8988T (cell line): Measurements from ENCODE around the gene GALNT16.
"Not testable (repeated sequence)": the region's sequence is repeated elsewhere in the genome, so short reads cannot be mapped to it uniquely, and the experiment has no call there.

Experiments
- DNase-seq: peaks from one replicate; pipeline ENCODE4 v3.0.0; 2011

GALNT16 gene

GRCh38 chr14:69368381-69368780 lies 108.4 kb downstream of the GALNT16 start:
- no peak for DNase-seq

GRCh38 chr14:69370061-69370460 lies 110.1 kb downstream of the GALNT16 start:
- no peak for DNase-seq

- no peak for DNase-seq
These were observed 112.2 kb downstream of the GALNT16 start for GRCh38 chr14:69372146-69372545.

GRCh38 chr14:69373104-69373503 lies 113.1 kb downstream of the GALNT16 start:
- no peak for DNase-seq

GRCh38 chr14:69374235-69374634 lies 114.3 kb downstream of the GALNT16 start:
- no peak for DNase-seq

- no peak for DNase-seq
These were observed 115.2 kb downstream of the GALNT16 start for GRCh38 chr14:69375182-69375581.

GRCh38 chr14:69375722-69376121 lies 115.8 kb downstream of the GALNT16 start:
- DNase-seq: no peak

GRCh38 chr14:69376439-69376838 lies 116.5 kb downstream of the GALNT16 start:
- DNase-seq: no peak

GRCh38 chr14:69378274-69378673 lies 118.3 kb downstream of the GALNT16 start:
- no peak for DNase-seq

GRCh38 chr14:69387311-69387710 lies 127.4 kb downstream of the GALNT16 start:
- DNase-seq: no peak

- DNase-seq: not testable (repeated sequence)
These were observed 131.4 kb downstream of the GALNT16 start for GRCh38 chr14:69391400-69391799.

- DNase-seq: no peak
These were observed 132.5 kb downstream of the GALNT16 start for GRCh38 chr14:69392481-69392880.

- DNase-seq: no peak
These were observed 136.0 kb downstream of the GALNT16 start for GRCh38 chr14:69395929-69396328.

- DNase-seq: peak; percentile 54
These were observed 138.3 kb downstream of the GALNT16 start, which contains the start of the genes ERH and SLC39A9 for GRCh38 chr14:69398053-69398817. TSS of gene ERH (minus strand) at chr14:69398299. CDS start at chr14:69398233, 66 bp downstream. TSS of gene SLC39A9 (plus strand) at chr14:69398692. CDS start at chr14:69399370, 678 bp downstream.

GRCh38 chr14:69398818-69399210 lies 138.9 kb downstream of the GALNT16 start:
- no peak for DNase-seq

- DNase-seq: no peak
These were observed 139.8 kb downstream of the GALNT16 start for GRCh38 chr14:69399750-69400149.

GRCh38 chr14:69400154-69400553 lies 140.2 kb downstream of the GALNT16 start:
- no peak for DNase-seq

GRCh38 chr14:69401841-69402240 lies 141.9 kb downstream of the GALNT16 start:
- DNase-seq: no peak

GRCh38 chr14:69404478-69404877 lies 144.5 kb downstream of the GALNT16 start:
- DNase-seq: no peak

GRCh38 chr14:69404883-69405282 lies 144.9 kb downstream of the GALNT16 start:
- no peak for DNase-seq

- DNase-seq: no peak
These were observed 145.8 kb downstream of the GALNT16 start for GRCh38 chr14:69405762-69406161.
